IMR-90 (cell line): ENCODE measurements around the gene NPAS3. TPM values are rescaled to one million over a fixed set of nuclear protein-coding genes. Genes with fewer than 3 reads are reported as not detected.

ENCODE experiments used
- ATAC-seq: fragments of 200-7000 bp; cut with Tn5 transposase; 2 replicates; pipeline ENCODE4 v1.9.1; 2020; ENCODE audit warnings: low read depth, mild to moderate bottlenecking, moderate library complexity
- BruUV-seq: library from RNA; stranded (reverse); fragments of 400-500 nt; replicated peaks from 2 replicates; lab custom pipeline; 2021; lab: Mats Ljungman, UMichigan
- CTCF ChIA-PET: fragments of 300-600 bp; formaldehyde crosslinking; extraction: SDS; loops from one replicate; lab custom pipeline; 2021; ENCODE audit warnings: antibody characterized with exemption; lab: Yijun Ruan, JAX
- POLR2A ChIA-PET: fragments of 300-600 bp; sonication (Branson Sonifier 250); formaldehyde crosslinking; loops from one replicate; lab custom pipeline; 2022; ENCODE audit warnings: antibody characterized with exemption; ENCODE audit not compliant: unreplicated experiment; lab: Charles Lee
- DNase-seq: peaks from one replicate; pipeline ENCODE4 v3.0.0; 2013
- H2AFZ ChIP-seq: replicated peaks from 2 replicates; pipeline ENCODE3; 2013; ENCODE audit warnings: low read length, mild to moderate bottlenecking; ENCODE audit not compliant: poor library complexity
- H2AK5ac ChIP-seq: 2 replicates; pipeline ENCODE4 v1.6.1; 2013; ENCODE audit warnings: low read depth, low read length, inconsistent platforms
- H2AK9ac ChIP-seq: replicated peaks from 2 replicates; pipeline ENCODE3; 2013; ENCODE audit warnings: mild to moderate bottlenecking, low read depth, low read length, moderate library complexity; ENCODE audit not compliant: poor library complexity
- H2BK120ac ChIP-seq: 2 replicates; pipeline ENCODE4 v1.6.1; 2013; ENCODE audit warnings: low read depth, low read length, inconsistent platforms
- H2BK15ac ChIP-seq: 3 replicates; pipeline ENCODE4 v1.6.1; 2013; ENCODE audit warnings: low read depth, low read length, inconsistent platforms
- H2BK20ac ChIP-seq: 2 replicates; pipeline ENCODE4 v1.6.1; 2013; ENCODE audit warnings: low read depth, mild to moderate bottlenecking, inconsistent platforms, low read length, moderate library complexity
- H2BK5ac ChIP-seq: 2 replicates; pipeline ENCODE4 v1.6.1; 2013; ENCODE audit warnings: mild to moderate bottlenecking, low read depth, low read length, inconsistent platforms; ENCODE audit not compliant: poor library complexity, severe bottlenecking
- H3K14ac ChIP-seq: replicated peaks from 2 replicates; pipeline ENCODE4 v1.6.1; 2013; ENCODE audit warnings: low read depth, low read length, inconsistent platforms
- H3K18ac ChIP-seq: 2 replicates; pipeline ENCODE4 v1.6.1; 2013; ENCODE audit warnings: low read depth, low read length, control low read depth
- H3K23ac ChIP-seq: 2 replicates; pipeline ENCODE4 v1.6.1; 2013; ENCODE audit warnings: low read depth, low read length, inconsistent platforms
- H3K27ac ChIP-seq: 2 replicates; pipeline ENCODE4 v1.5.1; 2013; ENCODE audit warnings: mild to moderate bottlenecking, control low read depth, low read length; ENCODE audit not compliant: insufficient read depth
- H3K27me3 ChIP-seq: 2 replicates; pipeline ENCODE4 v1.6.1; 2013; ENCODE audit warnings: low read length; ENCODE audit not compliant: control insufficient read depth, insufficient read depth
- H3K36me3 ChIP-seq: 2 replicates; pipeline ENCODE4 v1.6.1; 2013; ENCODE audit warnings: low read length, mixed read lengths; ENCODE audit not compliant: control insufficient read depth, insufficient read depth
- H3K4ac ChIP-seq: 2 replicates; pipeline ENCODE4 v1.6.1; 2013; ENCODE audit warnings: low read depth, low read length, inconsistent platforms
- H3K4me1 ChIP-seq: 2 replicates; pipeline ENCODE4 v1.6.1; 2013; ENCODE audit warnings: low read length, mixed read lengths; ENCODE audit not compliant: control insufficient read depth, insufficient read depth
- H3K4me2 ChIP-seq: 2 replicates; pipeline ENCODE4 v1.6.1; 2013; ENCODE audit warnings: low read depth, mild to moderate bottlenecking, control low read depth, low read length, moderate library complexity
- H3K4me3 ChIP-seq: 2 replicates; pipeline ENCODE4 v1.5.1; 2013; ENCODE audit warnings: low read depth, mild to moderate bottlenecking, control low read depth, low read length, moderate library complexity; ENCODE audit not compliant: insufficient read depth
- H3K56ac ChIP-seq: 2 replicates; pipeline ENCODE4 v1.6.1; 2013; ENCODE audit warnings: low read length, inconsistent platforms; ENCODE audit not compliant: insufficient read depth; ENCODE audit errors: extremely low read depth
- H3K79me1 ChIP-seq, 2 experiments: 2 replicates each; pipeline ENCODE4 v1.6.1; 2013; ENCODE audit warnings: low read length in 2 of 2, inconsistent platforms in 1 of 2, low read depth in 1 of 2
- H3K9ac ChIP-seq: 2 replicates; pipeline ENCODE4 v1.6.1; 2013; ENCODE audit warnings: low read depth, low read length, control low read depth
- H3K9me1 ChIP-seq: 2 replicates; pipeline ENCODE4 v1.6.1; 2013; ENCODE audit warnings: low read length, inconsistent platforms; ENCODE audit not compliant: insufficient read depth
- H3K9me3 ChIP-seq: 2 replicates; pipeline ENCODE4 v1.6.1; 2013; ENCODE audit warnings: low read length; ENCODE audit not compliant: control insufficient read depth, insufficient read depth
- H4K20me1 ChIP-seq: 2 replicates; pipeline ENCODE4 v1.6.1; 2013; ENCODE audit warnings: low read length, inconsistent platforms; ENCODE audit not compliant: insufficient read depth
- H4K5ac ChIP-seq: 2 replicates; pipeline ENCODE4 v1.6.1; 2013; ENCODE audit warnings: mild to moderate bottlenecking, low read depth, low read length, control low read depth
- H4K8ac ChIP-seq, 2 experiments: 2 replicates each; pipeline ENCODE4 v1.6.1; 2013; ENCODE audit warnings: low read depth in 2 of 2, low read length in 2 of 2, control low read depth in 1 of 2, inconsistent platforms in 1 of 2
- H4K91ac ChIP-seq: 2 replicates; pipeline ENCODE4 v1.6.1; 2013; ENCODE audit warnings: low read depth, low read length, inconsistent platforms; ENCODE audit not compliant: insufficient read depth
- CEBPB ChIP-seq: IDR thresholded peaks from 2 replicates; pipeline ENCODE4 v1.6.1; 2012; ENCODE audit warnings: low read depth, low read length, improper control_type of control experiment
- FOS ChIP-seq: fragments of 150-350 bp; IDR thresholded peaks from 2 replicates; pipeline ENCODE4 v1.6.1; 2016; ENCODE audit warnings: low read depth, low read length
- WGBS, 2 experiments: methylation state at CpG; one replicate each; pipeline versions ENCODE4 v1.1.5 to v1.1.7; 2013; ENCODE audit warnings: missing lambda C conversion rate in 2 of 2; ENCODE audit not compliant: insufficient read length in 1 of 2; ENCODE audit errors: extremely low coverage in 2 of 2; 5-methylcytosine and 5-hydroxymethylcytosine counted together
- dilution Hi-C: fragments of 300-500 bp; cut with HindIII; formaldehyde crosslinking; loops from one replicate; pipeline ENCODE4 v1.14.3; 2018; ENCODE audit warnings: low sequenced_read_pairs; ENCODE audit not compliant: unreplicated experiment
- in situ Hi-C: fragments of 300-500 bp; cut with MboI; formaldehyde crosslinking; loops from 3 replicates; pipeline ENCODE4 v1.14.3; 2019; ENCODE audit warnings: low sequenced_read_pairs, inconsistent platforms, mixed read lengths
- intact Hi-C: fragments of 100-400 bp; cut with micrococcal nuclease; formaldehyde crosslinking; loops from 2 replicates; pipeline ENCODE4 v1.10.0; 2022
- polyA plus RNA-seq, 3 experiments: library from polyadenylated mRNA; depleted of rRNA; stranded (reverse); fragments of >200 nt; gene quantifications; 2 replicates each; pipeline ENCODE4 v1.2.3, GENCODE V29; 2012; ENCODE audit warnings: low replicate concordance in 1 of 3
- total RNA-seq: library from RNA; depleted of rRNA; stranded (reverse); fragments of >200 nt; gene quantifications from 2 replicates; pipeline ENCODE4 v1.2.3, GENCODE V29; 2012

NPAS3 gene
- total and polyA plus RNA-seq, 2 of the 4 experiments (the other 2 are of a cell fraction), result not detected

DNA sequence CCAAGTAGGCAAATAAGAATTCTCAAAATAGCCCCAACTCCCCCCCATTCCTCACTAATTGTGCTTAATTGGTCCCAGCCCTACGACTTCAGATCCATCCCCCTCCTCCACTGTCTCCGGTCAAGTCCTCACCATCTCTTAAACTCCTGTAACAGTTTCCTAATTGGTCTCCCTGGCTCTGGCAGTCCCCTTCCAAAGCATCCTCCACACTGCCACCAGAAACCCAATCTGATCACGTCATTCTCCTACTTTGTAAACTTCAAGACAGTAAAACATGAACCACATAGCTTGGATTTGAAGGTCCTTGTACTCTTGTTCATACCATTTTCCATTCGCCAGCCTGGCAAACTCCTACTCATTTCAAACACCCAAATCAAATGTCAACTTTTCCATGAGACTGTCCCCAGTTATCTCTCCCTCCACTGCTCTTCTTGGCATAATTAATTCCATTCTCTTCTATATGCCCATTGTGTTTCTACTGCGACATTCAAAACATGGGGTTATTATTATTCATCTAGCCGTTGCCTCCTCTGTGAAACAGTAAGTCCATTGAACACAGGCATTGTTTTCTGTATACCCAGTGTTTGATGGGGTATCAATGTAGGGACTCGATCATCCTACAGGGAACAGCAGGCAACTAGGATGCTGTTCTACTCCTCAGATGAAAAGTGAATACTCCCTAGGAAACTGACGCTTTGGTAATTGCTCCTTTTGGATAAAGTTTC lies 907.6 kb downstream of the NPAS3 start:
- Histone ChIP-seq H3K23ac (no peak overlapping the region), H3K36me3 (no peaks in the 10 kb centered on the region), H2AFZ (no peak overlapping the region), H3K9me3 (no peaks in the 10 kb centered on the region), H2BK5ac (no peak overlapping the region), H3K9ac (no peak overlapping the region), H4K20me1 (no peaks in the 10 kb centered on the region), H3K4me1 (no peaks in the 10 kb centered on the region), H4K91ac (no peak overlapping the region), H2AK9ac (no peak overlapping the region), H2BK15ac (no peak overlapping the region), H3K56ac (no peak overlapping the region), H3K9me1 (no peaks in the 10 kb centered on the region), H2AK5ac (no peak overlapping the region), H3K4me3 (no peak overlapping the region), H3K4ac (no peak overlapping the region), H2BK120ac (no peak overlapping the region), H3K18ac (no peak overlapping the region), H2BK20ac (no peak overlapping the region), H3K27me3 (no peaks in the 10 kb centered on the region), H3K4me2 (no peak overlapping the region), H4K8ac (no peak overlapping the region), H3K14ac (no peak overlapping the region), H4K5ac (no peak overlapping the region), H3K79me1 (no peaks in the 10 kb centered on the region), H3K27ac (no peak overlapping the region)
- in situ Hi-C loops, result loop anchor here (10.0 kb wide), 1 partner anchor 379 kb away; no protein-coding TSS in a partner anchor
- BruUV-seq, result no TSS peak
- dilution Hi-C loops, result no loop called here
- no peak for TF ChIP-seq FOS
- TF ChIP-seq CEBPB, result no peak
- CTCF ChIA-PET, result no interaction called here
- POLR2A ChIA-PET, result no interaction called here
- 46% methylated on average over 4 of the region's 8 CpGs; no CpG with 5 or more reads in 1 of the 2 experiments for WGBS, 2 experiments
- DNase-seq (no peak), ATAC-seq (no peak)
- intact Hi-C loops, result no loop called here
